Astrocyte of the cerebellum (primary cell): Measurements from ENCODE around the gene EPHA4.

Experiments used
- DNase-seq: peaks from one replicate; pipeline ENCODE4 v3.0.0-alpha.2; 2011; ENCODE audit warnings: low read depth
- H3K4me3 ChIP-seq: 2 replicates; pipeline ENCODE4 v1.5.1; 2011; ENCODE audit warnings: mild to moderate bottlenecking, low read depth, low read length, moderate library complexity
- in situ Hi-C: cut with HindIII; loops from 2 replicates; pipeline ENCODE4 v1.10.0; 2017; ENCODE audit warnings: low sequenced_read_pairs
- TF ChIP-seq, protein P1 (sequence below): IDR thresholded peaks from 2 replicates; pipeline ENCODE4 v1.5.1; 2012; ENCODE audit warnings: low read length, low read depth, moderate library complexity, mild to moderate bottlenecking; ENCODE audit errors: missing control alignments

EPHA4 gene

DNA sequence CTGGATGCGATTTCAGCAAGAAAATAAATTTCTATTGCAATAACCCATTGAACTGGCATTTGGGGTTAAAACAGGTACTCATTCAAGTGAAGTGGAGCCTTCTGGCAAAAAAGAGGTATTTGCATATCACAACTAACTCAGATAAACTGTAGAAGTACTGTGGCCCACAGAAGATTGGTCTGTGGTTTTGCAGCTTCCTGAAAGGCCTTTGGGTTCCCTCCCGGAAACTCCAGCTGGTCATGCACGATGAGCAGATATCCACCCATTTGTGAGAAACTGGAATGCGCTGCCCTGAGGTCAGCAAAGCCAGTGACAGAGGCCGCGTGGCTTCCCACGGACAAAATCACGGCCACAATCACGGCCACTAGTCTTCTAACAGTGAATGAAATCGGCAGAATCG, 106.3 kb downstream of the EPHA4 start:
- in situ Hi-C loops: no loop called here
- no peak overlapping the region for H3K4me3 ChIP-seq
- no peak for DNase-seq
- TF ChIP-seq, protein P1, sequence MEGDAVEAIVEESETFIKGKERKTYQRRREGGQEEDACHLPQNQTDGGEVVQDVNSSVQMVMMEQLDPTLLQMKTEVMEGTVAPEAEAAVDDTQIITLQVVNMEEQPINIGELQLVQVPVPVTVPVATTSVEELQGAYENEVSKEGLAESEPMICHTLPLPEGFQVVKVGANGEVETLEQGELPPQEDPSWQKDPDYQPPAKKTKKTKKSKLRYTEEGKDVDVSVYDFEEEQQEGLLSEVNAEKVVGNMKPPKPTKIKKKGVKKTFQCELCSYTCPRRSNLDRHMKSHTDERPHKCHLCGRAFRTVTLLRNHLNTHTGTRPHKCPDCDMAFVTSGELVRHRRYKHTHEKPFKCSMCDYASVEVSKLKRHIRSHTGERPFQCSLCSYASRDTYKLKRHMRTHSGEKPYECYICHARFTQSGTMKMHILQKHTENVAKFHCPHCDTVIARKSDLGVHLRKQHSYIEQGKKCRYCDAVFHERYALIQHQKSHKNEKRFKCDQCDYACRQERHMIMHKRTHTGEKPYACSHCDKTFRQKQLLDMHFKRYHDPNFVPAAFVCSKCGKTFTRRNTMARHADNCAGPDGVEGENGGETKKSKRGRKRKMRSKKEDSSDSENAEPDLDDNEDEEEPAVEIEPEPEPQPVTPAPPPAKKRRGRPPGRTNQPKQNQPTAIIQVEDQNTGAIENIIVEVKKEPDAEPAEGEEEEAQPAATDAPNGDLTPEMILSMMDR: no peak

DNA sequence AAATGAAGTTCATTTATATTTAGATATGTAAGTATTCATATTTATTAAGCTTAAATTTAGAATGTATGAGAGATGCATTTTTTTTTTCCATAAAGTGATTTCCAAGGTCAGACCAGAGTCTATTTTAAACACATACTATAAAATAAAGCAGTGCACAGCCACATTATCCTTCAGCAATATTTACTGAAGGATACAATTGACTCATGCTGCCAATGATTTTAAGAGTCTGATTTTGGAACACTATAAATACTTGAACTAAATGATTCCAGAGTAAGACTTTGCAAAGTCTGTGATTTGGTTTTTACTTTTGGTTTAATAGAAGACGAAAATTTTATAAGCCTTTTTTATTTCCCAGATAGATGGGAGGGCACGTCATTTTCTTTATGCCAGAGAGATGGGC, 107.1 kb downstream of the EPHA4 start:
- in situ Hi-C loops: no loop called here
- H3K4me3 ChIP-seq: no peak overlapping the region
- TF ChIP-seq, protein P1: no peak
- no peak for DNase-seq

DNA sequence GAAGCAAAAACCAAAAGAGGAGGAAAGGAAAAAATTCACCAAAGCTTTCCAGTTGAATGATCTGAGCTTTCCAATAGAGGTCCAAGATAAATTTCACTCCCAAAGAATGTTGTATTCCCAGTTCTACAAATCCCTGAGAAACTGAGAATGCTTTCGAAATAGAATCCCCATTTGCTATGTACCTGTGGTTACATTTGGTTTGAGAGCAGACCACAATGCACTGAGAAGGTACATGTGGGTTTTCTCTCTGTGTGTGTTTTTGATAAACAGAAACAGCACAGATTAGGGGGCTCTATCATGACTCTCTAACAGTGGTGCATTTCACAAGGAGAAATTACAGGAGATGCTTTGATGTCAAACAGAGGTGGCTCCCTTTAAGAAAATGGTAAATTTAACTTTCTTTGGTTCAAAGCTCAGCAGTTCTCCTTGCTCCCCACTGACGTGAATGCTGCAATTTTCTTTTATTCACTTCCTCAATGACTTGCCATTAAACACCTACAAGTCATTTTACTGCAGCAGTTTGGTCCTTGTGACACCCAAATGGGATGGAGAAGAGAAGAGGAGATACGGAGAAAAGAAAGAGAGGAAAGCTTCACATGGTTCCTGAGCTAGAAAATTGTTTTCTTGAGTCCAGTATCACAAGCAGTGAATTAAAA, 108.7 kb downstream of the EPHA4 start:
- in situ Hi-C loops: no loop called here
- peak; percentile 44 for DNase-seq
- H3K4me3 ChIP-seq: no peak overlapping the region
- TF ChIP-seq, protein P1: no peak

DNA sequence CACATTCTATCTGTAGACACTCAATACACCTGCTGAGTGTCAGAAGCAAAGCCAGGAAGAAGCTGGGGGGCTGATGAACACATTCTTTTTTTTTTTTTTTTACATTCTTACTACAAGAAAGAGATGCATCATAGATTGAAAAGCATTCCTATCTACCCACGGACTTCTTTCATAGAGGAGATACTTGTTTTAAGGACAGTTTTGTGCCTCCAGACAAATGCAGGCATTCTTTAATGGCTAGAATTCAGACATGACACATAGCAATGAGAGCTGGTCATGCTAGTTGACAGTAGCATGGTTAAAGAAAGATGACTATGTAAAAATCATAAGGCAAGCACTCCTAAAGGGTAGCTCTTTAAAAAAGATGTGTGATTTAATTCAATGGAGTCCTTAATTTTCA, 110.2 kb downstream of the EPHA4 start:
- in situ Hi-C loops: no loop called here
- TF ChIP-seq, protein P1: no peak
- no peak for DNase-seq

DNA sequence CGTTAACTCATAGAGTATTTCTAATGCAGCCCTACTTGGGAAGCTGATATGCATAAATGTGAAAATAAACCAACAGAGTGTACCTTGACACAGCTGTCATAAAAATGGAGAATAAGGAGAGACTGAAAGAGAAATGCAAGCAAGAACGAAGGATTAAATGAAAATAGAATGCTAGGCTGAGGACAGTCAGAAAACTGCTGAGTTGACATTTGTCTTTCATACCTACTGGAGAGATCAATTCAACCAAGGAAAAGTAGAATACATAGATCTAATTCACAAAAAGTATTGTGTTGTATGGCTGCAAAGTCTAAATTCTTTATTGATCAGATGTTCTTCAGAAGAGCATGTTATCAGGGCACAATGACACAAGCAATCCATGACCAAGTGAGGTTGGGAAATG, 112.0 kb downstream of the EPHA4 start:
- H3K4me3 ChIP-seq: no peak overlapping the region
- TF ChIP-seq, protein P1: no peak
- in situ Hi-C loops: no loop called here
- no peak for DNase-seq

More for the DNA sequence above, 110.2 kb downstream of the EPHA4 start:
- no peak overlapping the region for H3K4me3 ChIP-seq

DNA sequence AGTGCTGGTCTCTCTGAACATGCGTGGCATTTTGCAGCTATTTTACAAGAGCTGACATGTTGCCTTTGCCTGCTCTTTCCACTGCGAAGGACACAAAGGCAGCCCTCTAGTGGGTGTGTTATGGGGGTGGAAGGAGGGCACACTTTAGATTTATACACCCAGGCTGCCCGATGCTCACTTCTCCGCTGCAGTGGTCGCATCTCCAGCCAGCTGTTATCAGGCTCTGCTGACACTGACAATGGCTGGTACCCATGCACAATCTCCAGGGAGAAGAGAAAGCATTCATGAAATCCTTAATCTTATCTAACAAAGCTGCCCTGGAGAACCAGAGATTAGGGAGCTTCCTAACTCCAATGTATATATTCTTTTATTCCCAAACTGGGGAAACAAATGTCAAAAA, 113.5 kb downstream of the EPHA4 start:
- TF ChIP-seq, protein P1: no peak
- no peak for DNase-seq
- H3K4me3 ChIP-seq: no peak overlapping the region
- in situ Hi-C loops: no loop called here

DNA sequence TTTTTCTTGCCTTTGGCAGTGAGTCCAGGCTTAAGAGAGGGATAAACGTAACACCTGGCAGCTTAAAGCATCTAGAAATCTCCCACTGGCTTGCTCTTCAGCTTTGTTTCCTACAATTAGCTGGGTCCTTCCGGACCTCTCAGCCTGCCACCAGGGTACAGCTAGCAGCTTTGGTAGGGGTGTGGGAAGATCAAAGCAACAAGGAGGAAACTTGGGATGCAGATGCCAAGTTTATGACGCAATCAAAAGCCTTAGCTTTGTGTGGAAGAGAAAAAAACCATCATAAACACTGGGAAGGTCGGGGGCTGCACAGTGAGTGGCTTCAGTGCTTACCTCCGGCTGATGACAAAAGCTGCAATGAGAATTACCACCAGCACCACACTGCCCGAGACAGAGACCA, 116.9 kb downstream of the EPHA4 start:
- DNase-seq: no peak
- H3K4me3 ChIP-seq: no peak overlapping the region
- TF ChIP-seq, protein P1: no peak
- in situ Hi-C loops: no loop called here
